GM18508 (cell line): ENCODE results near the gene A2ML1.
"Not testable (repeated sequence)": the region's sequence is repeated elsewhere in the genome, so short reads cannot be mapped to it uniquely, and the experiment has no call there.

Experiments used
- ATAC-seq: cut with Tn5 transposase; IDR thresholded peaks from one replicate; pipeline ENCODE4 v1.9.1; 2021; ENCODE audit warnings: moderate number of reproducible peaks; ENCODE audit not compliant: insufficient read depth, unreplicated experiment

The A2ML1 gene

DNA sequence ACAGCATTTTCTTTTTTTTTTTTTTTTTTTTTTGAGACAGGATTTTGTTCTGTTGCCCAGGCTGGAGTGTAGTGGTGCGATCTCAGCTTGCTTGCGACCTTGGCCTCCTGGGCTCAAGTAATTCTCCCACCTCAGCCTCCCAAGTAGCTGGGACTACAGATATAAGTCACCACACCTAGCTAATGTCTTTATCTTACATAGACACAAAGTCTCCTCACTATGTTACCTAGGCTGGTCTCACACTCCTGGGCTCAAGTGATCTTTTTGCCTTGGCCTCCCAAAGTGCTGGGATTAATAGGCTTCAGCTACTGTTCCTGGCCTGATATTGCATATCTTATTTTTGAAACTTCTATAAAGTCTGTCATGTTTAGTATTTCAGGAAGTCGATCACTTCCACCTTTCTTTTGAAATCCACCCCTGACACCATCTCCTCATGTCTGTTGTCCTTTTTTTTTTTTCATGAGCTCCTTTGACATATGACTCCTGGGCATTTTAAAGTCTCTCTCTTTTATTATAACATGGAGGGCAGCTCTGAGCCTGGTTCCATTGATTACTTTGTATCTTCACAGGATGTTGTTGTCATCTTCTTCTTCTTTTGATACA, 5.9 kb upstream of the A2ML1 start:
- ATAC-seq: no peak

DNA sequence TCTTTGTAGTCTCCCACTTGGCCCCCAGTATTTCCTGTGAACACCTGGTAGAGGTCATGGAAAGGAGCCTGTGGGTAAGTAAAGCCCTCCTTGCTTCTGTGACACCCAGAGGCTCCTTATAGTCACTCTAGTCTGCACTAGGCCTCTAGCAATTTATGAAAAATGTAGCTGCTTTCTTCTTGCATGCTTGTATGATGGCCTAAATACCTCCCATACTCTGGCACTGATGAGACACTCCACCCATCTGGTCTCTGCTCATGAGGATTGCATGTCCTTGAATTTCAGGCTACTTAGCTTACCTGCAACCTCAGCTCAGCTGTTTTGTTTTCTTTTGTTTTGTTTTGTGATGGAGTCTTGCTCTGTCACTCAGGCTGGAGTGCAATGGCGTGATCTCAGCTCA, 4.6 kb upstream of the A2ML1 start:
- no peak for ATAC-seq

DNA sequence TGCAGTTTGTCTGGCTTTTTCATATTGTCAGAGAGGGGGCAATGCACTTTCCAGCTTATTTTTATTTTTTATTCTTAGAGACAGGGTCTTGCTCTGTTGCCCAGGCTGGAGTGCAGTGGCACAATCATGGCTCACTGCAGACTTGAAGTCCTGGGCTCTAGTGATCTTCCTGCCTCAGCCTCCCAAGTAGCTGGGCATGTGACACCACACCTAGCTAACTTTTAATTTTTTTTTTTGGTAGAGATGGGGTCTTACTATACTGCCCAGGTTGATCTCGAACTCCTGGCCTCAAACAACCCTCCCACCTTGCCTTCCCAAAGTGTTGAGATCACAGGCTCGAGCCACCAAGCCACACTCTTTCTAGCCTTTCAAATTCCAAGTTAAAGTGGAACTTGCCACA, 3.9 kb upstream of the A2ML1 start:
- no peak for ATAC-seq

GRCh38 chr12:8819666-8819980, 2.8 kb upstream of the A2ML1 start:
- no peak for ATAC-seq

- not testable (repeated sequence) for ATAC-seq
These were observed 1.6 kb upstream of the A2ML1 start for GRCh38 chr12:8820676-8821407.

GRCh38 chr12:8821591-8821990, 830 bp upstream of the A2ML1 start:
- ATAC-seq: no peak

- ATAC-seq: no peak
These were observed 1.3 kb downstream of the A2ML1 start for GRCh38 chr12:8823565-8824300.

- ATAC-seq: no peak
These were observed 5.3 kb downstream of the A2ML1 start for GRCh38 chr12:8827551-8828256.

DNA sequence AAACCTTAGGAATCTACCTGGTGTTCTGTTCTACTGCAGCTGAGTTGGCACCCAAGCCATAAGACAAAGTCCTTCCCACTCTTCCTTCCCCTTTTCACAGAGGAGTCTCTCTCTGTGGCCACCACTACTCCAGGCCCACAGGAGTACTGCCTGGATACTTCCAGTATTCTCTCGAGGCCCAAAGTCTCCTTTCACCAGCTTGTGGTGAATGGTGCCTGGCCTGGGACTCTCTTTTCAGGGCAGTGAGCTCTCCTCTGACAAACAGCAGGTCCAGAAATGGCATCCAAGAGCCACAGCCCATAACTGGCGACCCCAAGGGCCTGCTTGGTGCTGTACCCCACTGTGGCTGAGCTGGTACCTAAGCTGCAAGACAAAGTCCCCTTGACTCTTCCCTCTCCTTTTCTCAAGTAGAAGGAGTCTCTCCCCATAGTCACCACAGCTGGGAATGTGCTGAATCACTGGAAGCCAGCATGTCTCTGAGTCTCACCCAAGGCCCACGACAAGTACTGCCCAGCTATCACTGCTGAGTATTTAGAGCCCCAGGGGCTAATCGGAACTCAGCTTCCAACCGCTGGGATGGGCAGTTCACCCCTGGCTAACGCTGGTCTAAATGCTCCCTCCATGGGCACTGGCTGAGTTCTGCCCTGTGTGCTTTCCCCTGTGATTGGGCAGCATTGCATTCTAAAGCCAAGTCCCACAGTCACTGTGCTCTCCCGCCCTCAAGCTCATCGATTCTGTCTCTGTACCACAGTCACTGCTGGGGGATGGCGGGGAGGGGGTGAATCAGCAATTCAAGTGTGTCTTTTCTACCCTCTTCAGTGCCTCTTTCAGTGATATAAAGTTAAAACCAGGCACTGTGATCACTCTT, 6.1 kb downstream of the A2ML1 start:
- ATAC-seq: no peak

- ATAC-seq: no peak
These were observed 6.7 kb downstream of the A2ML1 start for GRCh38 chr12:8829125-8829518.

DNA sequence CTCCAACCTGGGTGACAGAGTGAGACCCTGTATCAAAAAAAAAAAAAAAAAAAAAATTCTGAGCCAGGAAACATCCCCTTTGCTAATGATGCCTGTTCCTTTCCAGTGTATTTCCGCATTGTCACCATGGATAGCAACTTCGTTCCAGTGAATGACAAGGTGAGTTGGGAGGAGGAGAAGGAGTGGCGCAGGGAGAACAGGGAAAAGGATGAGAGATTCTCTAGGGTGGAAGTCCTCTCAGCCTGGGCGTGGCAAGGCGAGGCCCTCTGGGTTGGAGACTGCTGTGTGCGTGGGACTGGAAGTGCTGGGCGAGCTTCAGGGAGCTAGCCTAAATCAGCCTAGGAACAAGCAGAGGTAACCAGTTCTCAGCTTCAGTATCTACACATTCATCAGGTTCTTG, 7.2 kb downstream of the A2ML1 start:
- no peak for ATAC-seq

- ATAC-seq: no peak
These were observed 8.7 kb downstream of the A2ML1 start for GRCh38 chr12:8831116-8831515.

DNA sequence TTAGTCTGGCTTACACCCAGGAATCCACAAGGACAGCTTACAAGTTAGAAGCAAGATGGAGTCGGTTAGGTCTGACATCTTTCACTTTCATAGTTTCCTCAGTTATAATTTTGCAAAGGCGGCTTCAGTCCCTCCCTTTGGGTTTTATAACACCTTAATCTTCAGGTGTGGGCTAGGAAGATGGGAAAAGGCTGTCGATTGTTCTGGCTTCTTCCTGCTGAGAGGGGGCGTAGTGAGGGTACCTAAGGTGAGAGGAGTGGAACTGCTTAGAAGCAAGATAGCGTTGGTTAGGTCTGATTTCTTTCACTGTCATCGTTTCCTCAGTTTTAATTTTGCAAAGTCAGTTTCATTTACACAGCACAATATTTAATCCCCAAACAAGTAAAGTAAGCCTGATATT, 10.1 kb downstream of the A2ML1 start:
- ATAC-seq: no peak

DNA sequence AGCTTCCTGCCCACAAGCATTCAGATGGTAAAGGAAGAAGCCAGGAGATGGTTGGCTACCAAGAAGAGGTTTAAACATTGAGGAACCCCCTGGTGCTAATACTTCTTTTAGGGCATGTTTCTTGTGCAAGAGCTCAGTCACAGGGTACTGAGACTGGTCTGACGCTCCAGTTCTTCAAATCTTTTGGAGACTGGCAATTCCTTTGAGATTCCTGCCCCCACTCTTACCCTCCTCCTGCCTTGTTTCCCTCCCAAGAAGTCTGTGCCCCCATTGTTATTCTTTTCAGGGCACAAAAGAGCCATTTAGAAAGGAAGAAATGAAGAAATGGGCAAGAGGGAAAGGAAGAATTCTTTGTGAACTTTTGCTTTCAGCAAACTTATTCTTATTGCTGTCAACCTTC, 11.8 kb downstream of the A2ML1 start:
- no peak for ATAC-seq

- ATAC-seq: no peak
These were observed 14.9 kb downstream of the A2ML1 start for GRCh38 chr12:8837291-8837690.

GRCh38 chr12:8840321-8840720, 17.9 kb downstream of the A2ML1 start:
- no peak for ATAC-seq

GRCh38 chr12:8840938-8841633, 18.7 kb downstream of the A2ML1 start:
- no peak for ATAC-seq

DNA sequence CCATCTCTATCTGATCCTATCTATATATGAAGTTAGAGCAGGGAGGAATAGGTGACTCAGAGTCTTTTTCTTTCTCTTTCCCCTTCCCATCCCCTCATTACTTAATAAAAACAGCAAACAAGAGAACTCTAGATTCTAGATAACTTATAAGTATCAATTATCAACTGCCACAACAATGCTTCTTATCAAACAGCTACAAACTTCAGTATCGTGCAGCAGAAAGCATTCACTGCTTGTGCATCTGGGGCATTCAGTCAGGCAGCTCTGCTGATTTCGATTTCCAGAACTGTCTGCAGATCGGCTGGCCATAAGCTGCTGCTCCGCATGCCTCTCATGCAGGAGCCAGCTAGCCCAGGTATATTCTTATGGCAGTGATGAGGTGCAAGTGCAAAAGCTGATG, 19.4 kb downstream of the A2ML1 start:
- no peak for ATAC-seq

DNA sequence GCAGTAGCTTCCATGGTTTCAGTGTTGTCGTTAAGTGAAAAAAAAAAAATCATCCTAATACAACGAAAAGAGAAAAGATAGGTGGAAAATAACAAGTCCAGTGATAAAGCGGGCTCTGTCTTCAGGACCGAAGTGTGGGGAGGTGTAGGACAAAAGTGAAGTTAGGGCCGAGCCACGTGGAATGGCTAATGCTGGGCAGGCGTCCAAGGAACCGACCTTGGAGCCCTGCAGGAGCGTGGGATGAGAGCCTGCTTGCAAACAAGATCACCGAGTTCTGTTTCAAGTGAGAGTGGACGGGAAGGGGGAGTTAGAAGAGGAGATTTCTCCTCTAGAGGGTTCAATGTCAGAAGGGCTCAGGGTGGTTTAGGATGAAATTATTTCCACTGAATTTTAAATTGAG, 22.2 kb downstream of the A2ML1 start:
- no peak for ATAC-seq

GRCh38 chr12:8846305-8846704, 23.9 kb downstream of the A2ML1 start:
- no peak for ATAC-seq
